Keratinocyte (primary cell): ENCODE results near the gene CELSR1. TPM values are rescaled to one million over a fixed set of nuclear protein-coding genes. Genes with fewer than 3 reads are reported as not detected.

ENCODE experiments used
- DNase-seq: peaks from one replicate; pipeline ENCODE4 v3.0.0-alpha.2; 2011; ENCODE audit warnings: low read depth, missing footprints, low spot score
- FAIRE-seq: peaks from 2 replicates; lab custom pipeline; 2011; peaks lifted over from hg19 to GRCh38; lab: Jason Lieb, UNC
- H2AFZ ChIP-seq: 2 replicates; pipeline ENCODE4 v1.6.0; 2012; ENCODE audit warnings: low read length, control low read depth, inconsistent platforms; ENCODE audit not compliant: control insufficient read depth
- H3K27ac ChIP-seq: 2 replicates; pipeline ENCODE4 v1.5.1; 2011; ENCODE audit warnings: low read length; ENCODE audit not compliant: control insufficient read depth, insufficient read depth
- H3K27me3 ChIP-seq: 3 replicates; pipeline ENCODE4 v1.6.0; 2011; ENCODE audit warnings: low read length; ENCODE audit not compliant: control insufficient read depth, insufficient read depth; ENCODE audit errors: extremely low read depth
- H3K36me3 ChIP-seq, 2 experiments: 2 replicates in 1 of 2; 3 replicates in 1 of 2; pipeline ENCODE4 v1.5.1; 2011; ENCODE audit warnings: low read length in 2 of 2, mild to moderate bottlenecking in 1 of 2; ENCODE audit not compliant: control insufficient read depth in 2 of 2, insufficient read depth in 2 of 2; ENCODE audit errors: extremely low read depth in 1 of 2
- H3K4me1 ChIP-seq: 3 replicates; pipeline ENCODE4 v1.5.1; 2011; ENCODE audit warnings: low read length; ENCODE audit not compliant: control insufficient read depth, insufficient read depth; ENCODE audit errors: extremely low read depth
- H3K4me2 ChIP-seq: 3 replicates; pipeline ENCODE4 v1.6.0; 2011; ENCODE audit warnings: low read depth, low read length; ENCODE audit not compliant: control insufficient read depth, insufficient read depth; ENCODE audit errors: extremely low read depth
- H3K4me3 ChIP-seq, 3 experiments: fragments of 200-600 bp in 1 of 3; sonication (generic) in 1 of 3; 2 replicates in 2 of 3; 3 replicates in 1 of 3; pipeline ENCODE4 v1.5.1; 2011 to 2016; ENCODE audit warnings: low read length in 3 of 3, mild to moderate bottlenecking in 3 of 3, control low read depth in 2 of 3, inconsistent platforms in 1 of 3, low read depth in 1 of 3, mixed read lengths in 1 of 3, mixed run types in 1 of 3, moderate library complexity in 1 of 3; ENCODE audit not compliant: control insufficient read depth in 2 of 3, insufficient read depth in 2 of 3; ENCODE audit errors: extremely low read depth in 1 of 3
- H3K79me2 ChIP-seq: 2 replicates; pipeline ENCODE4 v1.6.0; 2012; ENCODE audit warnings: low read length; ENCODE audit not compliant: control insufficient read depth, insufficient read depth
- H3K9ac ChIP-seq: 3 replicates; pipeline ENCODE4 v1.6.0; 2011; ENCODE audit warnings: low read length; ENCODE audit not compliant: control insufficient read depth, insufficient read depth; ENCODE audit errors: extremely low read depth
- H3K9me1 ChIP-seq: 3 replicates; pipeline ENCODE4 v1.6.0; 2011; ENCODE audit warnings: low read length; ENCODE audit not compliant: control insufficient read depth, insufficient read depth; ENCODE audit errors: extremely low read depth
- H3K9me3 ChIP-seq: 2 replicates; pipeline ENCODE4 v1.5.1; 2012; ENCODE audit warnings: low read depth, low read length; ENCODE audit not compliant: control insufficient read depth
- H4K20me1 ChIP-seq: 3 replicates; pipeline ENCODE4 v1.6.0; 2011; ENCODE audit warnings: low read length; ENCODE audit not compliant: control insufficient read depth, insufficient read depth; ENCODE audit errors: extremely low read depth
- EZH2 ChIP-seq: IDR thresholded peaks from one replicate; pipeline ENCODE4 v1.6.1; 2012; ENCODE audit warnings: inconsistent platforms, mild to moderate bottlenecking, low read length, moderate library complexity
- dilution Hi-C: fragments of 300-500 bp; cut with MboI; formaldehyde crosslinking; loops from one replicate; pipeline ENCODE4 v1.7.0; 2020; ENCODE audit warnings: low sequenced_read_pairs; ENCODE audit not compliant: extremely low pct_ligation_motif_present
- polyA plus RNA-seq, 5 experiments: library from polyadenylated mRNA; depleted of rRNA in 3 of 5; stranded (reverse) in 3 of 5; stranded (forward) in 1 of 5; unstranded in 1 of 5; fragments of >200 nt; gene quantifications; 1 replicate in 1 of 5; 2 replicates in 3 of 5; 3 replicates in 1 of 5; pipeline versions ENCODE4 v1.2.1 to v1.2.3, GENCODE V29; 2011 to 2012; ENCODE audit warnings: missing spikeins in 2 of 5, low read depth in 1 of 5, low replicate concordance in 1 of 5
- TF ChIP-seq, protein P1 (sequence below), 3 experiments: IDR thresholded peaks in 1 of 3; conservative IDR thresholded peaks in 1 of 3; optimal IDR thresholded peaks in 1 of 3; 2 replicates in 2 of 3; 3 replicates in 1 of 3; pipeline versions ENCODE3 to v1.5.1; 2011; ENCODE audit warnings: low read length in 3 of 3, mild to moderate bottlenecking in 3 of 3, moderate library complexity in 2 of 3, control low read depth in 1 of 3, inconsistent platforms in 1 of 3; ENCODE audit not compliant: insufficient read depth in 2 of 3; ENCODE audit errors: extremely low read depth in 1 of 3

Gene CELSR1
- polyA plus RNA-seq, 1 donor (not counting 4 experiments of a cell fraction or from before 2014, with no cell fraction given), result 16.1 TPM

- Histone ChIP-seq H3K27me3 (no peaks in the 10 kb centered on the region), H3K9ac (no peak overlapping the region), H4K20me1 (peaks cover 7% of the 10 kb centered on the region), H3K27ac (no peak overlapping the region), H3K4me1 (peaks cover 3% of the 10 kb centered on the region), H3K36me3 (peaks cover 20 to 32% of the 10 kb centered on the region in 2 experiments), H3K79me2 (no peaks in the 10 kb centered on the region), H3K4me3 (no peak overlapping the region), H3K9me3 (no peaks in the 10 kb centered on the region), H2AFZ (no peak overlapping the region), H3K4me2 (no peak overlapping the region), H3K9me1 (no peaks in the 10 kb centered on the region)
- TF ChIP-seq EZH2, result no peak
- TF ChIP-seq, protein P1, sequence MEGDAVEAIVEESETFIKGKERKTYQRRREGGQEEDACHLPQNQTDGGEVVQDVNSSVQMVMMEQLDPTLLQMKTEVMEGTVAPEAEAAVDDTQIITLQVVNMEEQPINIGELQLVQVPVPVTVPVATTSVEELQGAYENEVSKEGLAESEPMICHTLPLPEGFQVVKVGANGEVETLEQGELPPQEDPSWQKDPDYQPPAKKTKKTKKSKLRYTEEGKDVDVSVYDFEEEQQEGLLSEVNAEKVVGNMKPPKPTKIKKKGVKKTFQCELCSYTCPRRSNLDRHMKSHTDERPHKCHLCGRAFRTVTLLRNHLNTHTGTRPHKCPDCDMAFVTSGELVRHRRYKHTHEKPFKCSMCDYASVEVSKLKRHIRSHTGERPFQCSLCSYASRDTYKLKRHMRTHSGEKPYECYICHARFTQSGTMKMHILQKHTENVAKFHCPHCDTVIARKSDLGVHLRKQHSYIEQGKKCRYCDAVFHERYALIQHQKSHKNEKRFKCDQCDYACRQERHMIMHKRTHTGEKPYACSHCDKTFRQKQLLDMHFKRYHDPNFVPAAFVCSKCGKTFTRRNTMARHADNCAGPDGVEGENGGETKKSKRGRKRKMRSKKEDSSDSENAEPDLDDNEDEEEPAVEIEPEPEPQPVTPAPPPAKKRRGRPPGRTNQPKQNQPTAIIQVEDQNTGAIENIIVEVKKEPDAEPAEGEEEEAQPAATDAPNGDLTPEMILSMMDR (optimal IDR thresholded peaks at IDR 0.05 in 1 of 3, IDR thresholded peaks at IDR 0.05 in 1 of 3, conservative IDR thresholded peaks at IDR 0.05 in 1 of 3; ENCODE audit: extremely low read depth in 1 of 3, insufficient read depth in 2 of 3, low read length in 3 of 3), result no peak
- no peak for FAIRE-seq
- dilution Hi-C loops, result no loop called here
- no peak for DNase-seq
Observed at GRCh38 chr22:46363611-46364321, 173.7 kb downstream of the CELSR1 start.

DNA sequence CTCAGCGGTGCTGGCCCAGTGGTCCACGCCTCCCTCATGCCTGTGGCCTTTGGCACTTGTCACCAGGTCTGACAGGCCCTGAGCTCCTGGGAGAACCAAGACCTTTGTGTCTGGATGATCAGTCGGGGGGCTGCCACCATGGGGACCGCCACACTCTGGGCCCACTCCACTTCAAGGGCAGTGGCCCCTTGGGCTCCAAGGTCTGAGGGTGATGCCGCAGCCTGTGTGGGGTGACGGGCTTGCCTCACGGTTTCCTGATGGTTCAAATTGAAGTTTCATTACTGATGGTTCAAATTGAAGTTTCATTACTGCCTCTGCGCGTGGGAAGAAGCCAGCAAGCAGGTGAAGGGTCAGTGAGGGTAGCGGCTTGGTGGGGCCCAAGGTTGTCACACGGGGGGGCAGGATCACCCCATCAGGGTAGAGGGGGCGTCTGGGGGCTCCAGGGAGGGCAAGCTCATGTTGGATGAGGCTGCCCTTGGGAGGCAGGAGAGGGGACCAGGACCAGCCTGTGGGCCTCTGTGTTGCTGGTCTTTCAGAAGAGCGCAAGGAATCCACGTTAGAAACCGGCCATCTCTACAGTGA is 174.4 kb downstream of the CELSR1 start:
- Histone ChIP-seq H3K9ac (no peak overlapping the region), H3K79me2 (no peaks in the 10 kb centered on the region), H3K4me3 (no peak overlapping the region), H3K27me3 (no peaks in the 10 kb centered on the region), H3K4me1 (peaks cover 3% of the 10 kb centered on the region), H3K36me3 (peaks cover 20 to 35% of the 10 kb centered on the region in 2 experiments), H3K4me2 (no peak overlapping the region), H3K9me3 (no peaks in the 10 kb centered on the region), H3K27ac (no peak overlapping the region), H4K20me1 (peaks cover 6% of the 10 kb centered on the region), H3K9me1 (no peaks in the 10 kb centered on the region), H2AFZ (no peak overlapping the region)
- no peak for FAIRE-seq
- TF ChIP-seq, protein P1 (optimal IDR thresholded peaks at IDR 0.05 in 1 of 3, IDR thresholded peaks at IDR 0.05 in 1 of 3, conservative IDR thresholded peaks at IDR 0.05 in 1 of 3; ENCODE audit: extremely low read depth in 1 of 3, insufficient read depth in 2 of 3, low read length in 3 of 3), result no peak
- no peak for TF ChIP-seq EZH2
- dilution Hi-C loops, result no loop called here
- no peak for DNase-seq
